Uterus (tissue), 4 donors: ENCODE data around the gene CD151. TPM values are rescaled to one million over a fixed set of nuclear protein-coding genes. Genes with fewer than 3 reads are reported as not detected.

Source experiments
- DNase-seq, 2 donors: peaks; one replicate each; pipeline ENCODE4 v3.0.0-alpha.2; 2019 to 2020
- H3K27ac ChIP-seq, 2 donors: fragments of 200-600 bp; sonication (generic); 1 replicate in 1 of 2; 2 replicates in 1 of 2; pipeline ENCODE4 v1.5.1; 2016 to 2018
- H3K27me3 ChIP-seq, 2 donors: fragments of 200-600 bp; sonication (generic); one replicate each; pipeline ENCODE4 v1.5.1; 2018 to 2019; ENCODE audit warnings: control low read depth in 1 of 2
- H3K36me3 ChIP-seq, 2 donors: fragments of 200-600 bp; sonication (generic); one replicate each; pipeline ENCODE4 v1.5.1; 2019; ENCODE audit warnings: control low read depth in 1 of 2
- H3K4me1 ChIP-seq, 2 donors: fragments of 200-600 bp; sonication (generic); one replicate each; pipeline ENCODE4 v1.5.1; 2018 to 2019; ENCODE audit warnings: control low read depth in 1 of 2
- H3K4me3 ChIP-seq, 2 donors: fragments of 200-600 bp; sonication (generic); 1 replicate in 1 of 2; 2 replicates in 1 of 2; pipeline ENCODE4 v1.5.1; 2018 to 2019; ENCODE audit warnings: mild to moderate bottlenecking in 1 of 2
- H3K9me3 ChIP-seq, 2 donors: fragments of 200-600 bp; sonication (generic); one replicate each; pipeline ENCODE4 v1.5.1; 2019; ENCODE audit warnings: control low read depth in 1 of 2
- POLR2A ChIP-seq, 2 donors: fragments of 450-650 bp; IDR thresholded peaks; one replicate each; pipeline ENCODE4 v1.6.1; 2016; ENCODE audit warnings: antibody characterized with exemption in 2 of 2, mild to moderate bottlenecking in 1 of 2, moderate library complexity in 1 of 2
- intact Hi-C: fragments of 100-400 bp; cut with DNase I; formaldehyde crosslinking; loops from one replicate; pipeline ENCODE4 v1.15.1; 2023; ENCODE audit warnings: low total_unique reads
- small RNA-seq: library from RNA; depleted of rRNA; stranded (forward); fragments of <200 nt; gene quantifications from one replicate; pipeline ENCODE3, GENCODE V24; 2016
- total RNA-seq, 4 donors: library from RNA; depleted of rRNA in 3 of 4; stranded (reverse); fragments of >200 nt in 3 of 4; gene quantifications; one replicate each; pipeline versions ENCODE4 v1.1.0 to v1.2.4, GENCODE V29; 2014 to 2023
- TF ChIP-seq, protein P1 (sequence below), 4 experiments: fragments of 200-600 bp in 2 of 4; fragments of 450-650 bp in 2 of 4; sonication (generic) in 2 of 4; IDR thresholded peaks; one replicate each; pipeline ENCODE4 v1.5.1; 2016 to 2019; ENCODE audit warnings: antibody characterized with exemption in 4 of 4, mild to moderate bottlenecking in 2 of 4, moderate library complexity in 1 of 4
- donor health status: DM: yes; HTN: yes; CAD: no.

Gene CD151
- total RNA-seq, 4 donors from 2014 or later = 76.8 to 382 (median 259) TPM

DNA sequence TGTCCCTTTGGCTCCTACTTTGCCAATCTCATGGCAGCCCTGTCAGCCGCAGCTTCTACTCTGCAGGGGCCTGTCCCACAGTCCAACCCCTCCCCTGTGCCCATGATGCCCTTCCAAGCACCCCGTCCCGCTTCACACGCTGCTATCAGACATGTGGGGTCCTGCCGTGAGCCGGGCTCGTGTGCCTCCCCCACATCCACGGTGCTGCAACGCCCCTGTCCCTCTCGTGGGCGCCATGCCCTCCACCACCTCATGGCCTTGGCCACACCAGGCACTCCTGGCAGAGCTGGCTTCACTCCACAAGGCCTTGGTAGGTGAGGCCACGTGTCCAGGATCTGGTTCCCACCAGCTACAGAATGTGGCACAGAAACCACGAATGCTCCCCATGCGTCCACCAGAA is 54.8 kb downstream of the CD151 start:
- H3K36me3 ChIP-seq = no peaks in the 10 kb centered on the region
- no peaks in the 10 kb centered on the region for H3K4me1 ChIP-seq
- intact Hi-C loops = no loop called here
- H3K27ac ChIP-seq = no peak overlapping the region
- no peaks in the 10 kb centered on the region for H3K9me3 ChIP-seq
- DNase-seq = no peak
- H3K4me3 ChIP-seq = no peak overlapping the region
- no peak for TF ChIP-seq POLR2A (IDR thresholded peaks at IDR 0.05)
- TF ChIP-seq, protein P1, sequence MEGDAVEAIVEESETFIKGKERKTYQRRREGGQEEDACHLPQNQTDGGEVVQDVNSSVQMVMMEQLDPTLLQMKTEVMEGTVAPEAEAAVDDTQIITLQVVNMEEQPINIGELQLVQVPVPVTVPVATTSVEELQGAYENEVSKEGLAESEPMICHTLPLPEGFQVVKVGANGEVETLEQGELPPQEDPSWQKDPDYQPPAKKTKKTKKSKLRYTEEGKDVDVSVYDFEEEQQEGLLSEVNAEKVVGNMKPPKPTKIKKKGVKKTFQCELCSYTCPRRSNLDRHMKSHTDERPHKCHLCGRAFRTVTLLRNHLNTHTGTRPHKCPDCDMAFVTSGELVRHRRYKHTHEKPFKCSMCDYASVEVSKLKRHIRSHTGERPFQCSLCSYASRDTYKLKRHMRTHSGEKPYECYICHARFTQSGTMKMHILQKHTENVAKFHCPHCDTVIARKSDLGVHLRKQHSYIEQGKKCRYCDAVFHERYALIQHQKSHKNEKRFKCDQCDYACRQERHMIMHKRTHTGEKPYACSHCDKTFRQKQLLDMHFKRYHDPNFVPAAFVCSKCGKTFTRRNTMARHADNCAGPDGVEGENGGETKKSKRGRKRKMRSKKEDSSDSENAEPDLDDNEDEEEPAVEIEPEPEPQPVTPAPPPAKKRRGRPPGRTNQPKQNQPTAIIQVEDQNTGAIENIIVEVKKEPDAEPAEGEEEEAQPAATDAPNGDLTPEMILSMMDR (IDR thresholded peaks at IDR 0.05) = no peak
- no peaks in the 10 kb centered on the region for H3K27me3 ChIP-seq

Small RNA genes within 50 kb of the gene (small RNA-seq; reads per million reads assigned to genes)
- gene SNORA52 = not detected

Other genes starting within 250 kb of the CD151 start
- 10 to 100 TPM in 3 of 4 donors, 1 to 10 TPM in 1; 9.1 to 33.6 (median 13.1) TPM for gene IRF7, start 217.0 kb upstream of the CD151 start, total RNA-seq
- under 1 TPM in 3 of 4 donors, not detected in 1; 0.26 to 0.55 (median 0.29) TPM for gene CDHR5, start 208.0 kb upstream of the CD151 start, total RNA-seq
- not detected for gene SCT, start 205.8 kb upstream of the CD151 start, total RNA-seq
- gene DRD4, start 195.7 kb upstream of the CD151 start, total RNA-seq = 1 to 10 TPM in 1 of 4 donors, not detected in 3; 4.5 TPM
- 10 to 100 TPM in 2 of 4 donors, 1 to 10 TPM in 2; 7.9 to 45.6 (median 20.4) TPM for gene DEAF1, start 137.7 kb upstream of the CD151 start, total RNA-seq
- 10 to 100 TPM in 2 of 4 donors, 1 to 10 TPM in 2; 2.6 to 35.3 (median 8.1) TPM for gene TMEM80, start 137.1 kb upstream of the CD151 start, total RNA-seq
- gene EPS8L2, start 126.7 kb upstream of the CD151 start, total RNA-seq = 10 to 100 TPM; 12.2 to 52.8 (median 32.3) TPM
- 100 to 1,000 TPM in 1 of 4 donors, 10 to 100 TPM in 3; 60.3 to 146 (median 66.9) TPM for gene TALDO1, start 85.5 kb upstream of the CD151 start, total RNA-seq
- 10 to 100 TPM; 11.8 to 81.1 (median 29.3) TPM for gene GATD1, start 55.5 kb upstream of the CD151 start, total RNA-seq
- under 1 TPM in 1 of 4 donors, not detected in 3; 0.41 TPM for gene CEND1, start 42.9 kb upstream of the CD151 start, total RNA-seq
- 10 to 100 TPM in 1 of 4 donors, 1 to 10 TPM in 2, under 1 TPM in 1; 0.29 to 20.8 (median 5.4) TPM for gene SLC25A22, start 34.7 kb upstream of the CD151 start, total RNA-seq
- 10 to 100 TPM in 2 of 4 donors, 1 to 10 TPM in 2; 1.3 to 20.2 (median 10.1) TPM for gene PIDD1, start 27.7 kb upstream of the CD151 start, total RNA-seq
- 1,000 to 10,000 TPM in 1 of 4 donors, 100 to 1,000 TPM in 3; 100 to 1,968 (median 496) TPM for gene RPLP2, start 23.0 kb upstream of the CD151 start, total RNA-seq
- 10 to 100 TPM; 16.9 to 96.2 (median 37.1) TPM for gene PNPLA2, start 14.0 kb upstream of the CD151 start, total RNA-seq
- gene CRACR2B, start 5.0 kb upstream of the CD151 start, total RNA-seq = 10 to 100 TPM in 1 of 4 donors, 1 to 10 TPM in 2, under 1 TPM in 1; 0.77 to 15.5 (median 2.5) TPM
- gene POLR2L, start 9.6 kb downstream of the CD151 start, total RNA-seq = 10 to 100 TPM; 10.5 to 81.5 (median 42.8) TPM
- 100 to 1,000 TPM in 2 of 4 donors, 10 to 100 TPM in 2; 68.4 to 119 (median 105) TPM for gene TSPAN4, start 9.9 kb downstream of the CD151 start, total RNA-seq
- gene CHID1, start 77.9 kb downstream of the CD151 start, total RNA-seq = 10 to 100 TPM; 20.3 to 57.9 (median 48.4) TPM
- gene AP2A2, start 92.9 kb downstream of the CD151 start, total RNA-seq = 100 to 1,000 TPM in 1 of 4 donors, 10 to 100 TPM in 3; 25.6 to 120 (median 40.4) TPM
- gene MUC6, start 203.8 kb downstream of the CD151 start, total RNA-seq = 1 to 10 TPM in 1 of 4 donors, under 1 TPM in 1, not detected in 2; 0.43 to 3.5 TPM
- 1 to 10 TPM in 1 of 4 donors, under 1 TPM in 2, not detected in 1; 0.06 to 1.8 (median 0.26) TPM for gene MUC2, start 241.9 kb downstream of the CD151 start, total RNA-seq